Activated naive CD8-positive, alpha-beta T cell (primary cell): ENCODE results near the gene PTPRN2.

Source experiments
- H3K27ac Mint-ChIP-seq: one replicate; pipeline ENCODE4 v1.8.0; 2021; ENCODE audit warnings: mixed read lengths
- H3K27me3 Mint-ChIP-seq: one replicate; pipeline ENCODE4 v1.8.0; 2021; ENCODE audit warnings: mixed read lengths
- H3K36me3 Mint-ChIP-seq: one replicate; pipeline ENCODE4 v1.8.0; 2021; ENCODE audit warnings: mixed read lengths
- H3K4me1 Mint-ChIP-seq: one replicate; pipeline ENCODE4 v1.8.0; 2021; ENCODE audit warnings: low read depth, mixed read lengths
- H3K4me3 Mint-ChIP-seq: one replicate; pipeline ENCODE4 v1.8.0; 2021; ENCODE audit warnings: mild to moderate bottlenecking, mixed read lengths
- H3K9me3 Mint-ChIP-seq: one replicate; pipeline ENCODE4 v1.8.0; 2021; ENCODE audit warnings: low read depth, mixed read lengths

Gene PTPRN2

GRCh38 chr7:157816526-157817250, 770.9 kb downstream of the PTPRN2 start:
- no peaks in the 10 kb centered on the region for H3K36me3 Mint-ChIP-seq
- H3K9me3 Mint-ChIP-seq = no peaks in the 10 kb centered on the region
- no peak overlapping the region for H3K4me3 Mint-ChIP-seq
- H3K27ac Mint-ChIP-seq = no peak overlapping the region
- no peaks in the 10 kb centered on the region for H3K4me1 Mint-ChIP-seq
- H3K27me3 Mint-ChIP-seq = no peaks in the 10 kb centered on the region

- H3K9me3 Mint-ChIP-seq = no peaks in the 10 kb centered on the region
These were observed 771.5 kb downstream of the PTPRN2 start for GRCh38 chr7:157816086-157816485.

GRCh38 chr7:157815706-157816022, 772.0 kb downstream of the PTPRN2 start:
- H3K27ac Mint-ChIP-seq = no peak overlapping the region
- no peaks in the 10 kb centered on the region for H3K27me3 Mint-ChIP-seq
- no peaks in the 10 kb centered on the region for H3K36me3 Mint-ChIP-seq
- H3K9me3 Mint-ChIP-seq = no peaks in the 10 kb centered on the region
- no peak overlapping the region for H3K4me3 Mint-ChIP-seq
- H3K4me1 Mint-ChIP-seq = no peaks in the 10 kb centered on the region

More at GRCh38 chr7:157816086-157816485, 771.5 kb downstream of the PTPRN2 start:
- H3K4me1 Mint-ChIP-seq = no peaks in the 10 kb centered on the region
- H3K36me3 Mint-ChIP-seq = no peaks in the 10 kb centered on the region
- no peaks in the 10 kb centered on the region for H3K27me3 Mint-ChIP-seq
- H3K27ac Mint-ChIP-seq = no peak overlapping the region
- H3K4me3 Mint-ChIP-seq = no peak overlapping the region

GRCh38 chr7:157814931-157815705, 772.5 kb downstream of the PTPRN2 start:
- Mint-ChIP-seq H3K9me3 (no peaks in the 10 kb centered on the region), H3K27me3 (no peaks in the 10 kb centered on the region), H3K4me1 (no peaks in the 10 kb centered on the region), H3K4me3 (no peak overlapping the region), H3K36me3 (no peaks in the 10 kb centered on the region), H3K27ac (no peak overlapping the region)

- H3K27me3 Mint-ChIP-seq = no peaks in the 10 kb centered on the region
- no peak overlapping the region for H3K27ac Mint-ChIP-seq
- H3K4me3 Mint-ChIP-seq = no peak overlapping the region
- H3K4me1 Mint-ChIP-seq = no peaks in the 10 kb centered on the region
- no peaks in the 10 kb centered on the region for H3K36me3 Mint-ChIP-seq
- no peaks in the 10 kb centered on the region for H3K9me3 Mint-ChIP-seq
These were observed 773.6 kb downstream of the PTPRN2 start for GRCh38 chr7:157813741-157814661.

- Mint-ChIP-seq H3K4me3 (no peak overlapping the region), H3K4me1 (no peaks in the 10 kb centered on the region)
These were observed 774.6 kb downstream of the PTPRN2 start for GRCh38 chr7:157813053-157813452.

GRCh38 chr7:157811946-157812345, 775.7 kb downstream of the PTPRN2 start:
- no peaks in the 10 kb centered on the region for H3K4me1 Mint-ChIP-seq
- H3K27ac Mint-ChIP-seq = no peak overlapping the region
- H3K9me3 Mint-ChIP-seq = no peaks in the 10 kb centered on the region
- no peaks in the 10 kb centered on the region for H3K36me3 Mint-ChIP-seq
- no peaks in the 10 kb centered on the region for H3K27me3 Mint-ChIP-seq
- H3K4me3 Mint-ChIP-seq = no peak overlapping the region

More at GRCh38 chr7:157813053-157813452, 774.6 kb downstream of the PTPRN2 start:
- H3K9me3 Mint-ChIP-seq = no peaks in the 10 kb centered on the region
- H3K36me3 Mint-ChIP-seq = no peaks in the 10 kb centered on the region
- H3K27ac Mint-ChIP-seq = no peak overlapping the region
- H3K27me3 Mint-ChIP-seq = no peaks in the 10 kb centered on the region

- H3K4me3 Mint-ChIP-seq = no peak overlapping the region
- H3K36me3 Mint-ChIP-seq = no peaks in the 10 kb centered on the region
- H3K27me3 Mint-ChIP-seq = no peaks in the 10 kb centered on the region
- H3K9me3 Mint-ChIP-seq = no peaks in the 10 kb centered on the region
- no peaks in the 10 kb centered on the region for H3K4me1 Mint-ChIP-seq
- no peak overlapping the region for H3K27ac Mint-ChIP-seq
These were observed 777.5 kb downstream of the PTPRN2 start for GRCh38 chr7:157809863-157810851.

GRCh38 chr7:157809154-157809862, 778.3 kb downstream of the PTPRN2 start:
- Mint-ChIP-seq H3K4me1 (no peaks in the 10 kb centered on the region), H3K9me3 (no peaks in the 10 kb centered on the region), H3K27ac (no peak overlapping the region), H3K27me3 (no peaks in the 10 kb centered on the region), H3K36me3 (no peaks in the 10 kb centered on the region), H3K4me3 (no peak overlapping the region)

GRCh38 chr7:157808042-157808441, 779.6 kb downstream of the PTPRN2 start:
- no peak overlapping the region for H3K27ac Mint-ChIP-seq
- H3K36me3 Mint-ChIP-seq = no peaks in the 10 kb centered on the region
- no peaks in the 10 kb centered on the region for H3K4me1 Mint-ChIP-seq
- H3K4me3 Mint-ChIP-seq = no peak overlapping the region
- no peaks in the 10 kb centered on the region for H3K27me3 Mint-ChIP-seq
- no peaks in the 10 kb centered on the region for H3K9me3 Mint-ChIP-seq

GRCh38 chr7:157807510-157807909, 780.1 kb downstream of the PTPRN2 start:
- Mint-ChIP-seq H3K27me3 (no peaks in the 10 kb centered on the region), H3K27ac (no peak overlapping the region), H3K9me3 (no peaks in the 10 kb centered on the region), H3K4me1 (no peaks in the 10 kb centered on the region), H3K36me3 (no peaks in the 10 kb centered on the region), H3K4me3 (no peak overlapping the region)

GRCh38 chr7:157806711-157807110, 780.9 kb downstream of the PTPRN2 start:
- Mint-ChIP-seq H3K9me3 (no peaks in the 10 kb centered on the region), H3K27ac (no peak overlapping the region), H3K4me3 (no peak overlapping the region), H3K27me3 (no peaks in the 10 kb centered on the region), H3K36me3 (no peaks in the 10 kb centered on the region), H3K4me1 (no peaks in the 10 kb centered on the region)

- Mint-ChIP-seq H3K4me3 (no peak overlapping the region), H3K36me3 (no peaks in the 10 kb centered on the region), H3K27ac (no peak overlapping the region), H3K9me3 (no peaks in the 10 kb centered on the region), H3K4me1 (no peaks in the 10 kb centered on the region), H3K27me3 (no peaks in the 10 kb centered on the region)
These were observed 781.9 kb downstream of the PTPRN2 start for GRCh38 chr7:157805713-157806112.
